ENCODE data around the gene ARSA.

Gene ARSA

DNA sequence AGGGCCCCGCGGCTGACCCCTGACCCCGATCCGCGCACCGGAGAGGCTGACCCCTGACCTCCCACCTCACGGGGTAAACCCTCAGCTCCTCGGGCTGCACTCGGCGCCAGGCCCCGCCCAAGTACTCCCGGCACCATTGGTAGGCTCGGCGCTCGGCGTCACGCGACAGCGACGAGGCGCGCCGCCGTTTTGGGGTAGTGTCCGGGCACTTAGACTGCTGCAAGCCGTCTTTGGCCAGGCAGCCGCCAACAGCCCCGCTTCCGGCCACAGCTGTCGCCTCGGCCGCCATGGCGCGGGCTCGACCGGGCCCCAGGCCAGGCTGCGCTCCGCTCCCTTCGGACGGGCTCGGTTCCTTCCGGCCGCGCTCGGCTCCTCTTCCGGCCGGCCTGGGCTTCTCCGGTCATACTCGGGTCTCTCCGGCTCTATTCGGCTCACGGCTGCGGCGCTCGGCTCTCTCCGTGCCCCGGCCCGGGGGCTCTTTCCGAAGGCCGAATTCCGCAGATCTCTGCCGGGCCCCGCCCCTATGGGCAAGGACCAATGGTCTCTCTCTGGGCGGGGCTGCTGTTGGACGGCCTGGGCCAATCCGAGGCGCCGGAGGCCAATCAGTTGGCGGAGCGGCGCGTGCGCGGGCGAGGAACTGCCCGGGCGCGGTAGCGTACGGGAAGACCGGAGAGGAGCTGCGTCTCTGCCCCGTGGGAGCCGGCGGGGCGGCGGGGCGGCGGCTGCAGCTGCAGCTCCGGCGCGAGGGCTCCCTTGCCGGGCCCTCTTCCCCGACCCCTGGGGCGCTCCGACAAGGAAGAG is 45.3 kb downstream of the ARSA start, which contains the start of gene CHKB:
Gene CHKB (minus strand): TSS at position 357 of the 801 bp plus-strand sequence. CDS start 68 bp downstream, at position 289.
- peak within 1 kb of the TSS; percentile 98 for H3K27ac ChIP-seq
- no peaks in the 10 kb centered on the region for H3K9me3 ChIP-seq
- H3K36me3 ChIP-seq: peaks cover 29% of the 10 kb centered on the region
- TF ChIP-seq, protein P1, sequence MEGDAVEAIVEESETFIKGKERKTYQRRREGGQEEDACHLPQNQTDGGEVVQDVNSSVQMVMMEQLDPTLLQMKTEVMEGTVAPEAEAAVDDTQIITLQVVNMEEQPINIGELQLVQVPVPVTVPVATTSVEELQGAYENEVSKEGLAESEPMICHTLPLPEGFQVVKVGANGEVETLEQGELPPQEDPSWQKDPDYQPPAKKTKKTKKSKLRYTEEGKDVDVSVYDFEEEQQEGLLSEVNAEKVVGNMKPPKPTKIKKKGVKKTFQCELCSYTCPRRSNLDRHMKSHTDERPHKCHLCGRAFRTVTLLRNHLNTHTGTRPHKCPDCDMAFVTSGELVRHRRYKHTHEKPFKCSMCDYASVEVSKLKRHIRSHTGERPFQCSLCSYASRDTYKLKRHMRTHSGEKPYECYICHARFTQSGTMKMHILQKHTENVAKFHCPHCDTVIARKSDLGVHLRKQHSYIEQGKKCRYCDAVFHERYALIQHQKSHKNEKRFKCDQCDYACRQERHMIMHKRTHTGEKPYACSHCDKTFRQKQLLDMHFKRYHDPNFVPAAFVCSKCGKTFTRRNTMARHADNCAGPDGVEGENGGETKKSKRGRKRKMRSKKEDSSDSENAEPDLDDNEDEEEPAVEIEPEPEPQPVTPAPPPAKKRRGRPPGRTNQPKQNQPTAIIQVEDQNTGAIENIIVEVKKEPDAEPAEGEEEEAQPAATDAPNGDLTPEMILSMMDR (IDR thresholded peaks at IDR 0.05): peak; percentile 40
- peaks cover 19% of the 10 kb centered on the region in 2 experiments for H3K4me1 ChIP-seq (ENCODE audit: control insufficient read depth in 1 of 2, insufficient read depth in 1 of 2, low read depth in 1 of 2, low read length in 1 of 2)
- peak within 1 kb of the TSS; percentile 94 to 99 for H3K4me3 ChIP-seq (ENCODE audit: low read depth in 1 of 2, low read length in 1 of 2)
- H3K27me3 ChIP-seq: peaks cover 11% of the 10 kb centered on the region

DNA sequence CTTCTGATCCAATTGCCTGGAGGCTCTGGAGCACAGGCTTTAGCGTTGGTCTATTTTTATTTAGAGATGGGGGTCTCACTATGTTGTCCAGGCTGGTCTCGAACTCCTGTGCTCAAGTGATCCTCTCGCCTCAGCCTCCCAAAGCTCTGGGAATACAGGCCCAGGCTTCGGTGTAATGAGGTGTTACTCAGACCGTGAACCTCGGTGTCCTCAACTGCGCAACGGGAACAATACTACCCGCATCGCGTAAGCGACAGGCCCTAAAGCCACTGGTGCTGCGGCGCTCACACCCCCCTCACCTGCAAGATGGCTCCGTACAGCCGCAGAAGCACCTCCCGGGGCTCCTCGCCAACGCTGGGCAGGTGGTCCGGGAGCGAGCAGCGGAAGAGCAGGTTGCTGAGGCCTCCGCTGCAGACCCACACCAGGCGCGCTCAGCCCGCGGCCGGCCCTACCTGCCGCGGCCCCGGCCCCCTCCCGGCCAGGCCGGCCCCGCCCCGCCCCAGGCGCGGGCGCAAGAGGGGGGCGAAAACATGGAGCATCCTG is 45.9 kb downstream of the ARSA start:
- Histone ChIP-seq H3K27me3 (peaks cover 18% of the 10 kb centered on the region), H3K9me3 (no peaks in the 10 kb centered on the region), H3K4me3 (ENCODE audit: low read depth in 1 of 2, low read length in 1 of 2) (peak overlapping the region; percentile 94 to 99), H3K36me3 (peaks cover 29% of the 10 kb centered on the region), H3K4me1 (ENCODE audit: control insufficient read depth in 1 of 2, insufficient read depth in 1 of 2, low read depth in 1 of 2, low read length in 1 of 2) (peaks cover 19% of the 10 kb centered on the region in 2 experiments), H3K27ac (peak overlapping the region; percentile 98)
- TF ChIP-seq, protein P1 (IDR thresholded peaks at IDR 0.05): no peak

DNA sequence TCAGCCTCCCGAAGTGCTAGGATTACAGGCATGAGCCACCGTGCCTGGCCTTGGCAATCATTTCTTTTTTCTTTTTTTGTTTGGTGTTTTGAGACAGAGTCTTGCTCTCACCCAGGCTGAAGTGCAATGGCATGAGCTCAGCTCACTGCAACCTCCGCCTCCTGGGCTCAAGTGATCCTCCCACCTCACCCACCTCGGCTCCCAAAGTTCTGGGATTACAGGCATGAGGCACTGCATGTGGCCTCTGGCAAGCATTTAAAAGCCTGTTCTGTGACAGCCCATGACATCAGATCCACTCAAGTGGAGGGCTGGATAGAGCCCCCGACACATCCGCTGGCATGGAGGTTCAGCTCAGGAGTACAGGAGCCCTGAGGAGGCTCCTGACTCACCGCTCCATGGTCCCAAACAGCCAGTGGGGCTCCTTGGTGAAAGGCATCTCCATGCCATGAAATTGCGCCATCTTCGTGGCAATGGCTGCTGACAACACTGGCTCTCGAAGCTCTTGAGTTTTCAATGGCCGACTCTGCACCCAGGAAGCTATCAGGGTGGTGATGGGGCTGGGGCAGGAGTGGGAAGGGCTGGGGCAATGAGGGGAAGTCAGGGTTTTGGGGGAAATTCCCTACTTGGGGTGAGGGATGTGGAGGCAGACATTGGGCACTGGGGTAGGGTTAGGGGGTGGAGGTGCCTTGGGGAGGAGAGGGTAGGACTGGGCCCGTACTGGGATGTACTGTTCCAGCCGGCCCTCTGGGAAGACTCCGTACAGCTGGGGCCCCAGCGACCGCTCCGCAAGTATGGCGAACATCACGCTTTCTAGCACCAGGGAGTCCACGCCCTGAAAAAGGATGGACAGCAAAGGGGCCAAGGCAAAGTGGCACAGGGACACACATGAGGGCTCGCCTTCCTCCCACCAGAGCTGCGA is 46.7 kb downstream of the ARSA start:
- peak overlapping the region; percentile 94 to 99 for H3K4me3 ChIP-seq (ENCODE audit: low read depth in 1 of 2, low read length in 1 of 2)
- H3K4me1 ChIP-seq (ENCODE audit: control insufficient read depth in 1 of 2, insufficient read depth in 1 of 2, low read depth in 1 of 2, low read length in 1 of 2): peaks cover 19% of the 10 kb centered on the region in 2 experiments
- H3K27me3 ChIP-seq: peaks cover 18% of the 10 kb centered on the region
- peak overlapping the region; percentile 98 for H3K27ac ChIP-seq
- TF ChIP-seq, protein P1 (IDR thresholded peaks at IDR 0.05): no peak
- H3K36me3 ChIP-seq: peaks cover 36% of the 10 kb centered on the region
- no peaks in the 10 kb centered on the region for H3K9me3 ChIP-seq

DNA sequence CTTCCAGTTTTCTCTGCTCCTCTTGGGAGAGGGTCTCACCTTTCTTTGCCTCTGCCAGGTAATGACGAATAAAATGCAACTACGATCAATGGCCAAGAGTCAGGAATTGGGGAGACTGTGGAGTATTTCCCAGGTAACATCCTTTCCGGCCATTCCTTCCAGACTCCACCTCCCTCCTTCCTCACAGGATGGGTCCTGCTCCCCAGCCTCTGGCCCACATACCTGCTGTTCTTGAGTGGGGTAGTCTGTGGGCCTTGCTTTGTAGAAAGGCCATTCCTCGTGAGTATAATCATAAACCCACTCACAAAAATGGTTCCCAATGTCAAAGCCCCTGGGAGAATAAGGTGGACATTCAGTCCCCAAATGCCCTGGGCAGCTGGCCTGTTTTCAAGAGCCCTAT is 48.2 kb downstream of the ARSA start:
- H3K9me3 ChIP-seq: no peaks in the 10 kb centered on the region

More for the DNA sequence above, 48.2 kb downstream of the ARSA start:
- TF ChIP-seq, protein P1 (IDR thresholded peaks at IDR 0.05): no peak
- H3K27ac ChIP-seq: no peak overlapping the region
- peaks cover 47% of the 10 kb centered on the region for H3K36me3 ChIP-seq
- no peak overlapping the region for H3K4me3 ChIP-seq (ENCODE audit: low read depth in 1 of 2, low read length in 1 of 2)
- peaks cover 18% of the 10 kb centered on the region for H3K27me3 ChIP-seq
- H3K4me1 ChIP-seq (ENCODE audit: control insufficient read depth in 1 of 2, insufficient read depth in 1 of 2, low read depth in 1 of 2, low read length in 1 of 2): peaks cover 19% of the 10 kb centered on the region in 2 experiments

All from neutrophil (primary cell).